Osteoblast (primary cell): ENCODE measurements around the gene SPRED2. TPM values are rescaled to one million over a fixed set of nuclear protein-coding genes. Genes with fewer than 3 reads are reported as not detected.
A peak's percentile ranks its signal among the peaks of the same experiment; 100 is the strongest.

Source experiments
- DNase-seq: peaks from one replicate; pipeline ENCODE4 v3.0.0; 2011; ENCODE audit warnings: low spot score, mixed read lengths; ENCODE audit not compliant: insufficient read length; ENCODE audit errors: missing footprints
- H2AFZ ChIP-seq: 2 replicates; pipeline ENCODE4 v1.6.0; 2011; ENCODE audit warnings: mild to moderate bottlenecking, low read length
- H3K27ac ChIP-seq: 2 replicates; pipeline ENCODE4 v1.5.1; 2011; ENCODE audit warnings: mild to moderate bottlenecking, low read depth, low read length, moderate library complexity
- H3K27me3 ChIP-seq: 2 replicates; pipeline ENCODE4 v1.6.0; 2012; ENCODE audit warnings: mild to moderate bottlenecking, control low read depth, inconsistent platforms, low read length, moderate library complexity; ENCODE audit not compliant: insufficient read depth
- H3K36me3 ChIP-seq: 2 replicates; pipeline ENCODE4 v1.5.1; 2011; ENCODE audit warnings: mild to moderate bottlenecking, low read length, control low read depth, moderate library complexity; ENCODE audit not compliant: insufficient read depth
- H3K4me1 ChIP-seq: 2 replicates; pipeline ENCODE4 v1.5.1; 2011; ENCODE audit warnings: mild to moderate bottlenecking, low read length, control low read depth, moderate library complexity; ENCODE audit not compliant: insufficient read depth
- H3K4me2 ChIP-seq: 2 replicates; pipeline ENCODE4 v1.6.0; 2011; ENCODE audit warnings: mild to moderate bottlenecking, low read length; ENCODE audit not compliant: insufficient read depth
- H3K4me3 ChIP-seq: fragments of 200-600 bp; sonication (generic); 3 replicates; pipeline ENCODE4 v1.5.1; 2012; ENCODE audit warnings: mild to moderate bottlenecking, low read length, inconsistent platforms; ENCODE audit not compliant: insufficient read depth
- H3K79me2 ChIP-seq: 2 replicates; pipeline ENCODE4 v1.6.0; 2012; ENCODE audit warnings: mild to moderate bottlenecking, low read length, control low read depth, inconsistent platforms; ENCODE audit not compliant: insufficient read depth
- H3K9me3 ChIP-seq: 2 replicates; pipeline ENCODE4 v1.5.1; 2011; ENCODE audit warnings: low read depth, low read length, control low read depth
- H4K20me1 ChIP-seq: 2 replicates; pipeline ENCODE4 v1.6.0; 2012; ENCODE audit warnings: mild to moderate bottlenecking, low read length, control low read depth; ENCODE audit not compliant: insufficient read depth
- CTCF ChIP-seq: IDR thresholded peaks from 2 replicates; pipeline ENCODE4 v1.5.1; 2011; ENCODE audit warnings: mild to moderate bottlenecking, low read depth, low read length, moderate library complexity; ENCODE audit errors: extremely low read depth
- total RNA-seq: library from RNA; depleted of rRNA; stranded (reverse); fragments of >200 nt; gene quantifications from 2 replicates; pipeline ENCODE4 v1.2.3, GENCODE V29; 2012

Gene SPRED2
- total RNA-seq, 1 donor, result 17.4 TPM

DNA sequence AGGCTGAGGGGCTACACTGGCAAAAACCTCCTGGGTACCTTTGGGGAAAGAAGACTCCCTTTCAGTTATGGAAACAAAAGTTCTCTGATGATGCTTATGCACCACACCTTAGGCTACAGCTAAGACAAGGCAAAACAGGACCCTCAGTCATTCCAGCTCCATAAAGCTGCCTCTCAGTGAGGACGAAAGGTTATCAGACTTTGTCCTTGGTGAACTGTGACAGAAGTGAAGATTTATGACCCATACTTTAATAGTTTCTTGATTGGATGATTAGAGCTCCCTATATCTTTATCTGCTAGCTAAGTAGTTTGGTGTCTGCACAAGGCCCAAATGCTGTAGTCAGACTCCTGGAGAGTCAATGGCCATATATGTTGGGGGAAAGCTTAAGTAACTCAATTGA is 40.6 kb upstream of the SPRED2 start:
- no peak overlapping the region for H3K4me3 ChIP-seq
- H3K4me2 ChIP-seq, result no peak overlapping the region
- H3K27me3 ChIP-seq, result no peaks in the 10 kb centered on the region
- H2AFZ ChIP-seq, result no peak overlapping the region
- no peaks in the 10 kb centered on the region for H4K20me1 ChIP-seq
- H3K27ac ChIP-seq, result no peak overlapping the region
- TF ChIP-seq CTCF, result no peak
- DNase-seq, result peak; percentile 59
- H3K79me2 ChIP-seq, result no peaks in the 10 kb centered on the region
- H3K9me3 ChIP-seq, result peaks cover 5% of the 10 kb centered on the region
- H3K4me1 ChIP-seq, result no peaks in the 10 kb centered on the region
- no peaks in the 10 kb centered on the region for H3K36me3 ChIP-seq

GRCh38 chr2:65471409-65471808 is 39.0 kb upstream of the SPRED2 start:
- peaks cover 5% of the 10 kb centered on the region for H3K9me3 ChIP-seq

GRCh38 chr2:65466551-65466950 is 34.2 kb upstream of the SPRED2 start:
- DNase-seq, result no peak
- Histone ChIP-seq H2AFZ (no peak overlapping the region), H3K9me3 (no peaks in the 10 kb centered on the region), H3K27me3 (no peaks in the 10 kb centered on the region), H3K4me1 (no peaks in the 10 kb centered on the region), H4K20me1 (no peaks in the 10 kb centered on the region), H3K4me2 (no peak overlapping the region), H3K79me2 (no peaks in the 10 kb centered on the region), H3K36me3 (no peaks in the 10 kb centered on the region), H3K4me3 (no peak overlapping the region), H3K27ac (no peak overlapping the region)
- TF ChIP-seq CTCF, result no peak

More at GRCh38 chr2:65471409-65471808, 39.0 kb upstream of the SPRED2 start:
- TF ChIP-seq CTCF, result no peak
- Histone ChIP-seq H3K4me3 (no peak overlapping the region), H4K20me1 (no peaks in the 10 kb centered on the region), H2AFZ (no peak overlapping the region), H3K79me2 (no peaks in the 10 kb centered on the region), H3K36me3 (no peaks in the 10 kb centered on the region), H3K27ac (no peak overlapping the region), H3K4me2 (no peak overlapping the region), H3K4me1 (no peaks in the 10 kb centered on the region), H3K27me3 (no peaks in the 10 kb centered on the region)
- no peak for DNase-seq

GRCh38 chr2:65465857-65466256 is 33.5 kb upstream of the SPRED2 start:
- peak; percentile 38 for DNase-seq

More at GRCh38 chr2:65465857-65466256, 33.5 kb upstream of the SPRED2 start:
- Histone ChIP-seq H3K27me3 (no peaks in the 10 kb centered on the region), H3K27ac (no peak overlapping the region), H3K4me3 (no peak overlapping the region), H2AFZ (no peak overlapping the region), H3K4me2 (no peak overlapping the region), H4K20me1 (no peaks in the 10 kb centered on the region), H3K4me1 (no peaks in the 10 kb centered on the region), H3K9me3 (no peaks in the 10 kb centered on the region), H3K79me2 (no peaks in the 10 kb centered on the region), H3K36me3 (no peaks in the 10 kb centered on the region)
- TF ChIP-seq CTCF, result no peak
